Measurements from ENCODE around the gene GABRG2. TPM values are rescaled to one million over a fixed set of nuclear protein-coding genes. Genes with fewer than 3 reads are reported as not detected.

Gene GABRG2
- total RNA-seq, 2 donors from 2014 or later = 1.5 to 2.4 TPM

DNA sequence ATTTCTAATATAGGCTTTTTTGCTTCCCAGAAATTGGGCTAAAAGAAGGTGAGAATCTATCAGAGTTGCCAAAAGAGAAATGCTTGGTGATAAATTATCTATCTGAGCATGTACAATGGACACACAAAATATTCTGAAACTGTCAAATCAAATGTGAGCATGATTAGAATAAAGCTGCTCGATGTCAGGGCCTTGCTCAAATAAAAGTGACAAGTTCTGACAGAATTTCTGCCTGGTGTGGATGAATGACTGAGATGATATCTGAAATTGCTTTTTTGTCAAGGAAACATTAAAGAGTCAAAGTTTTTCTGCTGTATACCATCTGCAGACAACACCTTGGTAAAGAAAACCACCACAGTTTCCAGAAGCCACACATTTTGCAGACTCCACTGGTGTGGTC is 128.8 kb downstream of the GABRG2 start:
- 88 to 90% methylated on average over 1 of the region's 1 CpG for WGBS, 2 experiments (ENCODE audit: insufficient coverage in 1 of 2, insufficient read length in 1 of 2)
- no peak overlapping the region for H3K4me3 ChIP-seq (ENCODE audit: low read length)

DNA sequence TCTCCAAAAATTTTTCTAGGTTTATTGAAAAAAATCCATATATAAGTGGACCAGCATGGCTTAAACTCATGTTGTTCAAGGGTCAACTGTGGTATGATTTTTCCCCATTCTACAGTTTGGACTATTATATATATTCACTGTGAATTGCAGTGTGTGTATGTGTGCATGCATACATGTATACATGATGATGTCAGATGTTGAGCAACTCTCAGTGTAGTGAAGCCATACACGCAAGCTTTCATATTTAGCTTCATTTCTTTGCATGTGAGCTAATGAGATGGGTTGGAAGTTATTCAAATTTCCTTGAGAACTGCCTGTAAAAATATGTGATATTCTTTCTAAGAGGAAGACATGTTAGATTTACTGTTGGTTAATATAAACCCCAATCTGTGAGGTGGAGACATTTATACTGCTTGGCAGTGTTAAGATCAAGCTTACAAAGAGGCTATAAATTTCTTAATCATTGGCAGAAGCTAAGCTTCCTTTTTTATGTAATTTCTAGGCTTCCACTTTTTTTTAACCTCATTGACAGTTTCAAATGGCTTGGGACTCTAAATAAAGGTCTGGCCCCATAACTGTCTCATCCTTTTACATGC is 134.8 kb downstream of the GABRG2 start:
- WGBS, 2 experiments (ENCODE audit: insufficient coverage in 1 of 2, insufficient read length in 1 of 2) = 67 to 95% methylated on average over 1 of the region's 1 CpG
- no peak overlapping the region for H3K27ac Mint-ChIP-seq
- H3K27me3 Mint-ChIP-seq (ENCODE audit: insufficient read depth) = no peaks in the 10 kb centered on the region
- DNase-seq = no peak
- no peaks in the 10 kb centered on the region for H3K4me1 ChIP-seq (ENCODE audit: control insufficient read depth, insufficient read depth, low read length)
- H3K9me3 Mint-ChIP-seq = no peaks in the 10 kb centered on the region
- H3K4me1 Mint-ChIP-seq = peaks cover 12% of the 10 kb centered on the region
- H3K4me3 Mint-ChIP-seq = no peak overlapping the region
- H3K4me3 ChIP-seq (ENCODE audit: low read length) = no peak overlapping the region
- no peaks in the 10 kb centered on the region for H3K27me3 ChIP-seq (ENCODE audit: control insufficient read depth, insufficient read depth, low read length, poor library complexity, severe bottlenecking)
- H3K9me3 ChIP-seq (ENCODE audit: control insufficient read depth, low read length) = no peaks in the 10 kb centered on the region
- no peaks in the 10 kb centered on the region for H3K36me3 ChIP-seq (ENCODE audit: control insufficient read depth, insufficient read depth, low read length)
- H3K27ac ChIP-seq (ENCODE audit: low read depth, low read length) = no peak overlapping the region
- TF ChIP-seq, protein P1, sequence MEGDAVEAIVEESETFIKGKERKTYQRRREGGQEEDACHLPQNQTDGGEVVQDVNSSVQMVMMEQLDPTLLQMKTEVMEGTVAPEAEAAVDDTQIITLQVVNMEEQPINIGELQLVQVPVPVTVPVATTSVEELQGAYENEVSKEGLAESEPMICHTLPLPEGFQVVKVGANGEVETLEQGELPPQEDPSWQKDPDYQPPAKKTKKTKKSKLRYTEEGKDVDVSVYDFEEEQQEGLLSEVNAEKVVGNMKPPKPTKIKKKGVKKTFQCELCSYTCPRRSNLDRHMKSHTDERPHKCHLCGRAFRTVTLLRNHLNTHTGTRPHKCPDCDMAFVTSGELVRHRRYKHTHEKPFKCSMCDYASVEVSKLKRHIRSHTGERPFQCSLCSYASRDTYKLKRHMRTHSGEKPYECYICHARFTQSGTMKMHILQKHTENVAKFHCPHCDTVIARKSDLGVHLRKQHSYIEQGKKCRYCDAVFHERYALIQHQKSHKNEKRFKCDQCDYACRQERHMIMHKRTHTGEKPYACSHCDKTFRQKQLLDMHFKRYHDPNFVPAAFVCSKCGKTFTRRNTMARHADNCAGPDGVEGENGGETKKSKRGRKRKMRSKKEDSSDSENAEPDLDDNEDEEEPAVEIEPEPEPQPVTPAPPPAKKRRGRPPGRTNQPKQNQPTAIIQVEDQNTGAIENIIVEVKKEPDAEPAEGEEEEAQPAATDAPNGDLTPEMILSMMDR (conservative IDR thresholded peaks at IDR 0.05) = no peak
- H3K36me3 Mint-ChIP-seq (ENCODE audit: low read depth) = no peaks in the 10 kb centered on the region
- no peak overlapping the region for H3K9ac ChIP-seq (ENCODE audit: extremely low read depth, low read length, poor library complexity, severe bottlenecking)

More for the DNA sequence above, 128.8 kb downstream of the GABRG2 start:
- H3K9me3 ChIP-seq (ENCODE audit: control insufficient read depth, low read length) = no peaks in the 10 kb centered on the region
- Mint-ChIP-seq H3K27ac (no peak overlapping the region), H3K4me3 (no peak overlapping the region), H3K9me3 (no peaks in the 10 kb centered on the region), H3K36me3 (ENCODE audit: low read depth) (no peaks in the 10 kb centered on the region), H3K4me1 (peaks cover 12% of the 10 kb centered on the region), H3K27me3 (ENCODE audit: insufficient read depth) (no peaks in the 10 kb centered on the region)
- TF ChIP-seq, protein P1 (conservative IDR thresholded peaks at IDR 0.05) = no peak
- no peaks in the 10 kb centered on the region for H3K27me3 ChIP-seq (ENCODE audit: control insufficient read depth, insufficient read depth, low read length, poor library complexity, severe bottlenecking)
- no peak for DNase-seq
- H3K4me1 ChIP-seq (ENCODE audit: control insufficient read depth, insufficient read depth, low read length) = no peaks in the 10 kb centered on the region
- H3K27ac ChIP-seq (ENCODE audit: low read depth, low read length) = no peak overlapping the region
- H3K36me3 ChIP-seq (ENCODE audit: control insufficient read depth, insufficient read depth, low read length) = no peaks in the 10 kb centered on the region
- no peak overlapping the region for H3K9ac ChIP-seq (ENCODE audit: extremely low read depth, low read length, poor library complexity, severe bottlenecking)

Other genes starting within 250 kb of the GABRG2 start
- gene GABRA1, start 219.7 kb upstream of the GABRG2 start, total RNA-seq = under 1 TPM in 1 of 2 donors, not detected in 1; 0.33 TPM

Measured in endodermal cell (in vitro differentiated cells).